ENCODE measurements around the gene VMAC. TPM values are rescaled to one million over a fixed set of nuclear protein-coding genes. Genes with fewer than 3 reads are reported as not detected.

VMAC gene
- polyA plus RNA-seq, 1 donor (not counting 4 experiments of a cell fraction or from before 2014, with no cell fraction given) = 2.2 TPM

DNA sequence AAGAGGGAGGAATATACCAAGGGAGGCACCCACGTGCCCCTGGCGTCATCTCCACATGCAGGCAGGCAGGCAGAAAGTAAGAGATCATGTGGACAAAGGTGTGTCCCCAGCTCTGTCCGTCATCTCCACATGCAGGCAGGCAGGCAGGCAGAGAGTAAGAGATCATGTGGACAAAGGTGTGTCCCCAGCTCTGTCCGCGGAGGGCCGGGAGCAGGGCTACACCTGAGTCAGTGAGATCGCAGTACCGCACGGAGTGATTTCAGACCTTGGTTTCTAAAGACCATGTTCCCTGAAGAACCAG lies 31.6 kb downstream of the VMAC start:
- no peak overlapping the region for H3K27ac ChIP-seq (ENCODE audit: control insufficient read depth, insufficient read depth, low read length)
- H3K9me1 ChIP-seq (ENCODE audit: control insufficient read depth, extremely low read depth, insufficient read depth, low read length) = no peaks in the 10 kb centered on the region
- peaks cover 2% of the 10 kb centered on the region for H3K79me2 ChIP-seq (ENCODE audit: control insufficient read depth, insufficient read depth, low read length)
- H3K27me3 ChIP-seq (ENCODE audit: control insufficient read depth, extremely low read depth, insufficient read depth, low read length) = no peaks in the 10 kb centered on the region
- H3K9me3 ChIP-seq (ENCODE audit: control insufficient read depth, low read depth, low read length) = no peaks in the 10 kb centered on the region
- H4K20me1 ChIP-seq (ENCODE audit: control insufficient read depth, extremely low read depth, insufficient read depth, low read length) = no peaks in the 10 kb centered on the region
- no peak for FAIRE-seq
- no peak for TF ChIP-seq EZH2 (IDR thresholded peaks at IDR 0.05; ENCODE audit: low read length)
- H2AFZ ChIP-seq (ENCODE audit: control insufficient read depth, low read length) = no peak overlapping the region
- H3K36me3 ChIP-seq (ENCODE audit: control insufficient read depth in 2 of 2, extremely low read depth in 1 of 2, insufficient read depth in 2 of 2, low read length in 2 of 2) = peaks cover 32 to 59% of the 10 kb centered on the region in 2 experiments
- dilution Hi-C loops (cut with MboI; ENCODE audit: extremely low pct_ligation_motif_present, low sequenced_read_pairs) = no loop called here
- no peak overlapping the region for H3K9ac ChIP-seq (ENCODE audit: control insufficient read depth, extremely low read depth, insufficient read depth, low read length)
- H3K4me2 ChIP-seq (ENCODE audit: control insufficient read depth, extremely low read depth, insufficient read depth, low read depth, low read length) = no peak overlapping the region
- no peak for DNase-seq (ENCODE audit: low read depth, low spot score)
- H3K4me1 ChIP-seq (ENCODE audit: control insufficient read depth, extremely low read depth, insufficient read depth, low read length) = no peaks in the 10 kb centered on the region
- no peak overlapping the region for H3K4me3 ChIP-seq (ENCODE audit: control insufficient read depth in 2 of 3, extremely low read depth in 1 of 3, insufficient read depth in 2 of 3, low read depth in 1 of 3, low read length in 3 of 3)

DNA sequence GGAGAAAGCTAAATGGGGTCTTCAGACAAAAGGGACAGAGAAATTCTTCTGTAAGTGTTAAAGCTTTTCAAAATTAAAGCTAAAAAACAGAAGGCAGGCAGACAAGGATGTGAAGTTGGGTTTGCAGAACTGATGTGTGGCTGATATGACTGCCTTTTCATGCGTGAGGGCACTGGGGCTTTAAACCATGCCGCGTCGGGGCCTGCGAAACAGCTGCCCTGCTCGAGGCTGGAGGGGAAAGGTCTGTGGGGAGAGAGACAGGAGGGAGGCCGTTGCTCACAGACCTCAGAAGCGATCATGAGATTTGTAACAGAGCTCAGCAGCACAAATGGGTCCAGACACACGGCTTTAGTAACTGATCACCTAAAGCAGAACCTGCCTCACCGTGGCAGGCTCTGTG lies 32.9 kb downstream of the VMAC start:
- TF ChIP-seq, protein P1, sequence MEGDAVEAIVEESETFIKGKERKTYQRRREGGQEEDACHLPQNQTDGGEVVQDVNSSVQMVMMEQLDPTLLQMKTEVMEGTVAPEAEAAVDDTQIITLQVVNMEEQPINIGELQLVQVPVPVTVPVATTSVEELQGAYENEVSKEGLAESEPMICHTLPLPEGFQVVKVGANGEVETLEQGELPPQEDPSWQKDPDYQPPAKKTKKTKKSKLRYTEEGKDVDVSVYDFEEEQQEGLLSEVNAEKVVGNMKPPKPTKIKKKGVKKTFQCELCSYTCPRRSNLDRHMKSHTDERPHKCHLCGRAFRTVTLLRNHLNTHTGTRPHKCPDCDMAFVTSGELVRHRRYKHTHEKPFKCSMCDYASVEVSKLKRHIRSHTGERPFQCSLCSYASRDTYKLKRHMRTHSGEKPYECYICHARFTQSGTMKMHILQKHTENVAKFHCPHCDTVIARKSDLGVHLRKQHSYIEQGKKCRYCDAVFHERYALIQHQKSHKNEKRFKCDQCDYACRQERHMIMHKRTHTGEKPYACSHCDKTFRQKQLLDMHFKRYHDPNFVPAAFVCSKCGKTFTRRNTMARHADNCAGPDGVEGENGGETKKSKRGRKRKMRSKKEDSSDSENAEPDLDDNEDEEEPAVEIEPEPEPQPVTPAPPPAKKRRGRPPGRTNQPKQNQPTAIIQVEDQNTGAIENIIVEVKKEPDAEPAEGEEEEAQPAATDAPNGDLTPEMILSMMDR (optimal IDR thresholded peaks at IDR 0.05 in 1 of 3, IDR thresholded peaks at IDR 0.05 in 1 of 3, conservative IDR thresholded peaks at IDR 0.05 in 1 of 3; ENCODE audit: extremely low read depth in 1 of 3, insufficient read depth in 2 of 3, low read length in 3 of 3) = no peak
- TF ChIP-seq EZH2 (IDR thresholded peaks at IDR 0.05; ENCODE audit: low read length) = no peak
- H4K20me1 ChIP-seq (ENCODE audit: control insufficient read depth, extremely low read depth, insufficient read depth, low read length) = peaks cover under 1% of the 10 kb centered on the region
- H2AFZ ChIP-seq (ENCODE audit: control insufficient read depth, low read length) = no peak overlapping the region
- H3K27me3 ChIP-seq (ENCODE audit: control insufficient read depth, extremely low read depth, insufficient read depth, low read length) = no peaks in the 10 kb centered on the region
- H3K4me1 ChIP-seq (ENCODE audit: control insufficient read depth, extremely low read depth, insufficient read depth, low read length) = no peaks in the 10 kb centered on the region
- no peaks in the 10 kb centered on the region for H3K9me1 ChIP-seq (ENCODE audit: control insufficient read depth, extremely low read depth, insufficient read depth, low read length)
- no peak for FAIRE-seq
- no peak overlapping the region for H3K9ac ChIP-seq (ENCODE audit: control insufficient read depth, extremely low read depth, insufficient read depth, low read length)
- dilution Hi-C loops (cut with MboI; ENCODE audit: extremely low pct_ligation_motif_present, low sequenced_read_pairs) = no loop called here
- no peak for DNase-seq (ENCODE audit: low read depth, low spot score)
- no peak overlapping the region for H3K4me2 ChIP-seq (ENCODE audit: control insufficient read depth, extremely low read depth, insufficient read depth, low read depth, low read length)
- H3K27ac ChIP-seq (ENCODE audit: control insufficient read depth, insufficient read depth, low read length) = no peak overlapping the region
- H3K36me3 ChIP-seq (ENCODE audit: control insufficient read depth in 2 of 2, extremely low read depth in 1 of 2, insufficient read depth in 2 of 2, low read length in 2 of 2) = peaks cover 30 to 54% of the 10 kb centered on the region in 2 experiments
- no peaks in the 10 kb centered on the region for H3K9me3 ChIP-seq (ENCODE audit: control insufficient read depth, low read depth, low read length)
- H3K4me3 ChIP-seq (ENCODE audit: control insufficient read depth in 2 of 3, extremely low read depth in 1 of 3, insufficient read depth in 2 of 3, low read depth in 1 of 3, low read length in 3 of 3) = no peak overlapping the region
- H3K79me2 ChIP-seq (ENCODE audit: control insufficient read depth, insufficient read depth, low read length) = peaks cover 6% of the 10 kb centered on the region
